K562 (cell line): ENCODE results near the gene AZU1. TPM values are rescaled to one million over a fixed set of nuclear protein-coding genes. Genes with fewer than 3 reads are reported as not detected.

Experiments used
- ATAC-seq: fragments of 200-7000 bp; cut with Tn5 transposase; 3 replicates; pipeline ENCODE4 v1.9.1; 2020; ENCODE audit warnings: moderate library complexity
- BruUV-seq: library from RNA; stranded (reverse); fragments of 400-500 nt; replicated peaks from 2 replicates; lab custom pipeline; 2021; lab: Mats Ljungman, UMichigan
- CTCF ChIA-PET: fragments of 300-600 bp; formaldehyde crosslinking; extraction: SDS; loops from one replicate; lab custom pipeline; 2021; ENCODE audit warnings: low intra/inter-chr PET ratio; lab: Yijun Ruan, JAX
- POLR2A ChIA-PET: fragments of 300-600, 350-650 bp; sonication (Branson Sonifier 250); formaldehyde crosslinking; extraction: SDS; loops from one replicate; lab custom pipeline; 2021; ENCODE audit warnings: antibody characterized with exemption, inconsistent platforms; lab: Yijun Ruan, JAX
- DNase-seq, 4 experiments: peaks; one replicate each; pipeline versions ENCODE4 v3.0.0 to v3.0.0-alpha.2; 2011 to 2018; ENCODE audit warnings: low spot score in 3 of 4, mixed read lengths in 3 of 4; ENCODE audit errors: extremely low read depth in 1 of 4
- FAIRE-seq: peaks from 2 replicates; lab custom pipeline; 2011; peaks lifted over from hg19 to GRCh38; lab: Jason Lieb, UNC
- H2AFZ ChIP-seq: 2 replicates; pipeline ENCODE4 v1.6.0; 2011; ENCODE audit warnings: low read depth, low read length, control low read depth, inconsistent platforms
- H3K27ac ChIP-seq: fragments of 200-600 bp; 3 replicates; pipeline ENCODE4 v1.8.0; 2011; ENCODE audit warnings: low read depth, mild to moderate bottlenecking, control low read depth, inconsistent platforms, low read length, moderate library complexity, mixed read lengths; ENCODE audit errors: extremely low read depth
- H3K27me3 ChIP-seq, 2 experiments: fragments of 300-600 bp in 1 of 2; 2 replicates in 1 of 2; 3 replicates in 1 of 2; pipeline versions ENCODE4 v1.6.0 to v1.8.0; 2011; ENCODE audit warnings: inconsistent platforms in 2 of 2, low read length in 2 of 2, mild to moderate bottlenecking in 1 of 2, mixed read lengths in 1 of 2, moderate library complexity in 1 of 2; ENCODE audit not compliant: control insufficient read depth in 2 of 2, insufficient read depth in 2 of 2
- H3K36me3 ChIP-seq: fragments of 300-600 bp; 3 replicates; pipeline ENCODE4 v1.8.0; 2011; ENCODE audit warnings: mild to moderate bottlenecking, low read length, inconsistent platforms; ENCODE audit not compliant: control insufficient read depth, insufficient read depth
- H3K4me1 ChIP-seq, 2 experiments: fragments of 200-600 bp in 1 of 2; replicated peaks in 1 of 2; 2 replicates in 1 of 2; 3 replicates in 1 of 2; pipeline versions ENCODE4 v1.5.1 to v1.8.0; 2011; ENCODE audit warnings: inconsistent platforms in 2 of 2, low read length in 2 of 2, mild to moderate bottlenecking in 1 of 2, mixed read lengths in 1 of 2, moderate library complexity in 1 of 2; ENCODE audit not compliant: control insufficient read depth in 2 of 2, insufficient read depth in 2 of 2
- H3K4me2 ChIP-seq: 2 replicates; pipeline ENCODE4 v1.6.1; 2011; ENCODE audit warnings: low read length, control low read depth, inconsistent platforms, mixed read lengths; ENCODE audit not compliant: insufficient read depth
- H3K4me3 ChIP-seq: fragments of 200-600 bp; sonication (generic), shearing (Covaris generic); 2 replicates; pipeline ENCODE4 v1.5.1; 2016; ENCODE audit warnings: control low read depth, inconsistent platforms
- H3K79me2 ChIP-seq: fragments of 200-600 bp; 3 replicates; pipeline ENCODE4 v1.8.0; 2011; ENCODE audit warnings: low read length, inconsistent platforms; ENCODE audit not compliant: control insufficient read depth, insufficient read depth
- H3K9ac ChIP-seq, 2 experiments: 2 replicates each; pipeline versions ENCODE4 v1.6.0 to v1.6.1; 2011; ENCODE audit warnings: low read depth in 2 of 2, low read length in 2 of 2, control low read depth in 1 of 2, inconsistent platforms in 1 of 2, mild to moderate bottlenecking in 1 of 2, mixed read lengths in 1 of 2; ENCODE audit not compliant: insufficient read depth in 1 of 2
- H3K9me1 ChIP-seq: one replicate; pipeline ENCODE4 v1.6.0; 2011; ENCODE audit warnings: inconsistent platforms, mild to moderate bottlenecking, low read length, moderate library complexity; ENCODE audit not compliant: control insufficient read depth, insufficient read depth
- H3K9me3 ChIP-seq: replicated peaks from 2 replicates; pipeline ENCODE4 v1.5.1; 2011; ENCODE audit warnings: low read depth, low read length, inconsistent platforms; ENCODE audit not compliant: control insufficient read depth, insufficient read depth
- H4K20me1 ChIP-seq: replicated peaks from 2 replicates; pipeline ENCODE4 v1.6.1; 2011; ENCODE audit warnings: low read length, inconsistent platforms, mixed read lengths; ENCODE audit not compliant: control insufficient read depth, insufficient read depth
- ADNP ChIP-seq: fragments of 200-800 bp; sonication (Bioruptor generic); IDR thresholded peaks from 2 replicates; pipeline ENCODE4 v1.6.1; 2016; ENCODE audit warnings: missing genetic modification characterization, missing compliant biosample characterization
- ATF3 ChIP-seq, 2 experiments: fragments of 450-650 bp in 1 of 2; sonication (generic) in 1 of 2; formaldehyde crosslinking in 1 of 2; IDR thresholded peaks in 1 of 2; conservative IDR thresholded peaks in 1 of 2; 2 replicates each; pipeline versions ENCODE4 v1.6.1 to v1.8.1; 2016 to 2023; ENCODE audit warnings: mild to moderate bottlenecking in 2 of 2, moderate library complexity in 2 of 2, inconsistent platforms in 1 of 2, missing genetic modification reagents in 1 of 2
- BCOR ChIP-seq: fragments of 450-650 bp; IDR thresholded peaks from 2 replicates; pipeline ENCODE4 v1.6.1; 2016
- BRD9 ChIP-seq: fragments of 450-650 bp; IDR thresholded peaks from 2 replicates; pipeline ENCODE4 v1.6.1; 2018; ENCODE audit warnings: low read depth; ENCODE audit not compliant: partially characterized antibody
- CBFA2T2 ChIP-seq: fragments of 450-650 bp; conservative IDR thresholded peaks from 2 replicates; pipeline ENCODE4 v1.6.1; 2017; ENCODE audit warnings: mild to moderate bottlenecking
- CBX1 ChIP-seq: sonication (generic); IDR thresholded peaks from 2 replicates; pipeline ENCODE4 v1.6.1; 2016; ENCODE audit warnings: antibody characterized with exemption, low read depth, mild to moderate bottlenecking
- EGR1 ChIP-seq: fragments of 450-650 bp; conservative IDR thresholded peaks from 2 replicates; pipeline ENCODE4 v1.6.1; 2017; ENCODE audit warnings: mild to moderate bottlenecking
- HDAC1 ChIP-seq, 2 experiments: fragments of 450-650 bp; IDR thresholded peaks; 2 replicates each; pipeline ENCODE4 v1.6.1; 2016 to 2017; ENCODE audit warnings: inconsistent platforms in 1 of 2, mild to moderate bottlenecking in 1 of 2, moderate library complexity in 1 of 2
- HDAC2 ChIP-seq: fragments of 450-650 bp; IDR thresholded peaks from 2 replicates; pipeline ENCODE4 v1.6.1; 2016; ENCODE audit warnings: mild to moderate bottlenecking
- PKNOX1 ChIP-seq: fragments of 450-650 bp; IDR thresholded peaks from 2 replicates; pipeline ENCODE4 v1.6.1; 2016
- PTBP1 ChIP-seq: fragments of 200-400 bp; formaldehyde crosslinking; IDR thresholded peaks from 2 replicates; pipeline ENCODE4 v1.6.1; 2017; ENCODE audit warnings: low read depth, low read length
- RBM25 ChIP-seq: fragments of 200-400 bp; formaldehyde crosslinking; IDR thresholded peaks from 2 replicates; pipeline ENCODE4 v1.6.1; 2018; ENCODE audit warnings: low read length, low read depth, moderate library complexity; ENCODE audit not compliant: severe bottlenecking
- VEZF1 ChIP-seq: fragments of 200-800 bp; sonication (Bioruptor generic); IDR thresholded peaks from 2 replicates; pipeline ENCODE4 v1.6.1; 2017; ENCODE audit warnings: missing genetic modification characterization, missing compliant biosample characterization
- ZBTB7A ChIP-seq: IDR thresholded peaks from 2 replicates; pipeline ENCODE4 v1.6.1; 2011; ENCODE audit warnings: low read depth, mild to moderate bottlenecking, low read length, moderate library complexity, borderline replicate concordance; ENCODE audit not compliant: control insufficient read depth
- ZFX ChIP-seq: sonication (generic); formaldehyde crosslinking; IDR thresholded peaks from 2 replicates; pipeline ENCODE4 v1.8.0; 2022; ENCODE audit warnings: mild to moderate bottlenecking, missing genetic modification reagents, moderate library complexity
- ZKSCAN8 ChIP-seq: fragments of 200-800 bp; sonication (Bioruptor generic); IDR thresholded peaks from 2 replicates; pipeline ENCODE4 v1.6.1; 2016; ENCODE audit warnings: missing genetic modification characterization, missing compliant biosample characterization
- ZNF75A ChIP-seq: fragments of 450-650 bp; formaldehyde crosslinking; IDR thresholded peaks from 2 replicates; pipeline ENCODE4 v1.4.0; 2020; ENCODE audit warnings: mild to moderate bottlenecking
- WGBS: fragments of 100-300 bp; shearing (Covaris generic); methylation state at CpG from one replicate; pipeline ENCODE4 v1.1.6; 2016; ENCODE audit warnings: low coverage, mixed read lengths; ENCODE audit not compliant: insufficient coverage; ENCODE audit errors: missing lambda C conversion rate; 5-methylcytosine and 5-hydroxymethylcytosine counted together
- in situ Hi-C: fragments of 300-500 bp; cut with MboI; formaldehyde crosslinking; loops from 4 replicates; pipeline ENCODE4 v1.15.0; 2018; ENCODE audit warnings: inconsistent platforms, mixed read lengths
- intact Hi-C: fragments of 100-400 bp; cut with micrococcal nuclease; formaldehyde crosslinking; loops from 2 replicates; pipeline ENCODE4 v1.14.2; 2022
- polyA plus RNA-seq, 8 experiments: library from polyadenylated mRNA; depleted of rRNA in 4 of 8; stranded (reverse) in 5 of 8; unstranded in 3 of 8; fragments of >200 nt; fragmentation: Nextera tagmentation in 2 of 8; fragmentation: Illumina TruSeq in 1 of 8; extraction: Ambion mirVana in 2 of 8; extraction: Trizol in 1 of 8; gene quantifications; 2 replicates each; pipeline versions ENCODE4 v1.2.1 to v1.2.3, GENCODE V29; 2011 to 2014; ENCODE audit warnings: inconsistent platforms in 1 of 8, missing spikeins in 1 of 8
- total RNA-seq, 7 experiments: library from RNA; depleted of rRNA in 6 of 7; stranded (reverse); fragments of >200 nt in 6 of 7; fragmentation: Illumina TruSeq in 2 of 7; extraction: Trizol in 2 of 7; gene quantifications; 2 replicates each; pipeline versions ENCODE4 v1.2.1 to v1.2.3, GENCODE V29; 2011 to 2021; ENCODE audit warnings: low replicate concordance in 1 of 7

Gene AZU1
- total and polyA plus RNA-seq, 9 of the 15 experiments (the other 6 are each of a cell fraction or from before 2014, with no cell fraction given) = 0.29 to 1.9 (median 0.59) TPM; not detected in 3

- no peaks in the 10 kb centered on the region for H3K36me3 ChIP-seq
- peak overlapping the region in 1 of 2 experiments; percentile 81; a peak in 2 of 4 replicates for H3K9ac ChIP-seq
- no TSS peak for BruUV-seq
- H3K79me2 ChIP-seq = no peaks in the 10 kb centered on the region
- H3K9me1 ChIP-seq = no peaks in the 10 kb centered on the region
- intact Hi-C loops = no loop called here
- no peaks in the 10 kb centered on the region for H3K9me3 ChIP-seq
- no peaks in the 10 kb centered on the region for H4K20me1 ChIP-seq
- POLR2A ChIA-PET = interaction anchor here (0.7 to 1.1 kb wide), 2 partner anchors 11 to 25 kb away, joined by 3 read pairs; no protein-coding TSS in a partner anchor
- H2AFZ ChIP-seq = peak overlapping the region; percentile 45; the same call in 1 of the 2 replicates
- no peaks in the 10 kb centered on the region for H3K27me3 ChIP-seq
- no peak overlapping the region for H3K4me2 ChIP-seq
- WGBS = 28% methylated on average over 21 of the region's 38 CpGs
- H3K4me1 ChIP-seq = peaks cover 0 to 60% of the 10 kb centered on the region in 2 experiments; a peak in 3 of 5 replicates
- DNase-seq (peak; percentile 40 to 86 (median 67)), ATAC-seq (peak; percentile 70), FAIRE-seq (peak; percentile 29)
- no peak overlapping the region for H3K4me3 ChIP-seq
- in situ Hi-C loops = no loop called here
- CTCF ChIA-PET = no interaction called here
- H3K27ac ChIP-seq = no peak overlapping the region
- TF ChIP-seq HDAC1 (IDR thresholded peaks at IDR 0.05) = 0 out of 4 replicates have a peak, but pooled peaks have one; percentile 16 to 38
- peak; percentile 32; the same call in 1 of the 2 replicates for TF ChIP-seq PKNOX1
- peak; percentile 44 for TF ChIP-seq EGR1
- TF ChIP-seq PTBP1 = 0 out of 2 replicates have a peak, but pooled peaks have one; percentile 25
- TF ChIP-seq RBM25 = peak; percentile 89
- peak; percentile 49; the same call in 1 of the 2 replicates for TF ChIP-seq ZBTB7A
- peak; percentile 99 for TF ChIP-seq BRD9
- TF ChIP-seq ADNP = peak; percentile 59; the same call in 1 of the 2 replicates
- TF ChIP-seq ZKSCAN8 = no peak
- no peak for TF ChIP-seq ZNF75A
- TF ChIP-seq CBX1 = 0 out of 2 replicates have a peak, but pooled peaks have one; percentile 31
- peak; percentile 39 for TF ChIP-seq VEZF1 (CRISPR knock-in tag)
- peak; percentile 59 for TF ChIP-seq HDAC2
- TF ChIP-seq ZFX (CRISPR knock-in tag) = peak; percentile 45
- peak; percentile 97 for TF ChIP-seq BCOR
- TF ChIP-seq ATF3 (IDR thresholded peaks at IDR 0.05) = no peak
- TF ChIP-seq ATF3 (CRISPR knock-in tag; conservative IDR thresholded peaks at IDR 0.05) = no peak
- TF ChIP-seq CBFA2T2 = peak; percentile 65
These were observed 4.1 kb downstream of the AZU1 start for GRCh38 chr19:831407-832369.
